Astrocyte of the cerebellum (primary cell): ENCODE results near the gene THADA.
"Not testable (repeated sequence)": the region's sequence is repeated elsewhere in the genome, so short reads cannot be mapped to it uniquely, and the experiment has no call there.

Experiments used
- DNase-seq: peaks from one replicate; pipeline ENCODE4 v3.0.0-alpha.2; 2011; ENCODE audit warnings: low read depth
- H3K4me3 ChIP-seq: 2 replicates; pipeline ENCODE4 v1.5.1; 2011; ENCODE audit warnings: mild to moderate bottlenecking, low read depth, low read length, moderate library complexity
- CTCF ChIP-seq: IDR thresholded peaks from 2 replicates; pipeline ENCODE4 v1.5.1; 2012; ENCODE audit warnings: low read length, low read depth, moderate library complexity, mild to moderate bottlenecking; ENCODE audit errors: missing control alignments
- in situ Hi-C: cut with HindIII; loops from 2 replicates; pipeline ENCODE4 v1.10.0; 2017; ENCODE audit warnings: low sequenced_read_pairs

The THADA gene

DNA sequence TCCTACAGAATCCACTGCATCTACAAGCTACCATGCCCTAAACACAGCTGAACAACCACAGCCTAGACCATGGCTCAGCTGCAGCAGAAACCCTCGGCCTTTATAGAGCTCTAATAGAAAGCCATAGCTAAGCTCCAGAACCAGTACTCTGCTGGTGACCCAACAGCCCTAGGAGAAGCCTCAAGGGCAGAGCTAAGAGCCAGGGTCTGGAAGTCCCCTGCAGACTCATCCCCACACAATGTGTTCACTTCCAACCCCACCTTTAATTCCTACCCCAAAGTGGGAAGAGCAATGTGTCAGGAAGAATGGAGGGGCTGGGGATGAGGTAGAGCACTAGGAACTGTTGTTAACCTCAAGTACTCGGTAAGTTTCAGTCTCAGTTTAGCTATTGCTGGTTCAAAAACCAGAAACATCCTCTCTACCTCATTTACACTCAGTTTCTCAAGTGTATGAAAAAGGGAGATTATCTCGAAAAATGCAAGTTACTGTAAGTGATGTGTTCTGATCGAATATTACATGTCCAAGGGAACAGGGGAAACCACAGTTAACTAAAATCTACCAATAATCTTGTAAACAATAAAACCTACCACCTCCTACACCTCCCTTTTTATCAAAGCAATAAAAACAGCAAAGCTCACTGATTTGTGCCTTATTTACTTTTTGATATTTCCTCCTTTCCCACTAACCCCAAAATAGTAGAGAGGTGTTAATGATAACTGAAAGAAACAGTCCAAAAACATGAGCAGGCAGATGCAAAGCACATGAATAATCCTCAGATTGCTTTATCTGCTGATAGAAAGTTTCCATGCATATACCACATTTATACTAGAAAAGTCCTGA is 36.2 kb downstream of the THADA start:
- H3K4me3 ChIP-seq = no peak overlapping the region
- TF ChIP-seq CTCF = no peak
- DNase-seq = no peak
- in situ Hi-C loops = loop anchor here (25.0 kb wide), 1 partner anchor 722 kb away; no protein-coding TSS in a partner anchor

DNA sequence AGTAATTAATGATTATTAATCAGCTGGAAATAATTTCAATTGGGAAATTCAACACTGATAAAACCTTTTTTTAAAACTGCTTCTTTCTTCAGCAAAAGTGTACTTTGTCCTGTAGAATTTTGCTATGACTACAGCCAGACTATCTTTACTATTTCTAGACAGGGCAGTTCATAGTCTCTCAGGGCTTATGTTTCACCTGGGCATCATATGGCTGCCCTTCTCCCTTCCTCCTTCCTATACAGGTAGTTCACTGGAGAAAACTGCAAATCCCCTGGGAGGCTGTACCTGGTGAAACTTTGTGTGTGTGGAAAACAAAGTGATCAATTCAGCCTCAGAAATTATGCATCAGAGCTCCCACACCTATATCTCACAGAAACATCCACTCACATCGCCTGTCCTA is 38.6 kb downstream of the THADA start:
- in situ Hi-C loops = loop anchor here (25.0 kb wide), 1 partner anchor 720 kb away; no protein-coding TSS in a partner anchor
- no peak for TF ChIP-seq CTCF
- no peak overlapping the region for H3K4me3 ChIP-seq
- DNase-seq = no peak

DNA sequence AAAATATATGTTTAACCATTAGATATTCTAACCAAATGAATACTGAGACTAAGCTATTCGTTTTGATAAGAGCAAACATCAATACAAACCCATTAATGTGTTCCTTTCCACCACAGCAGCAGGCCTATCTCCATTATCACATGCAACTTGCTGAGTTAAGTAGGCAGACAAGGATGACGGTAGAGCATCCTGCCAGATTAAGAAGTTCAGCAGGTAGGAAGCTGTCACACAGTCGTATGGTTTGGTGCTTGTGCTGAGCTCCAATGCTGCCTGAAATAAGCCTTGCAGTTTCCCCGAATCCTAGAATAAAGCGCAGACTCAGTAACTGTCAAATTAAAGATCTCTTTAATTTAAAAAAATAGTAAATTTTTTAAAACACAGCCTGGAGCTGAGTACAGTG is 39.6 kb downstream of the THADA start:
- in situ Hi-C loops = loop anchor here (25.0 kb wide), 1 partner anchor 719 kb away; no protein-coding TSS in a partner anchor
- no peak for DNase-seq
- TF ChIP-seq CTCF = no peak
- no peak overlapping the region for H3K4me3 ChIP-seq

- in situ Hi-C loops = loop anchor here (25.0 kb wide), 1 partner anchor 716 kb away; no protein-coding TSS in a partner anchor
- no peak for DNase-seq
- no peak for TF ChIP-seq CTCF
- no peak overlapping the region for H3K4me3 ChIP-seq
Observed at GRCh38 chr2:43553341-43553855, 42.4 kb downstream of the THADA start.

DNA sequence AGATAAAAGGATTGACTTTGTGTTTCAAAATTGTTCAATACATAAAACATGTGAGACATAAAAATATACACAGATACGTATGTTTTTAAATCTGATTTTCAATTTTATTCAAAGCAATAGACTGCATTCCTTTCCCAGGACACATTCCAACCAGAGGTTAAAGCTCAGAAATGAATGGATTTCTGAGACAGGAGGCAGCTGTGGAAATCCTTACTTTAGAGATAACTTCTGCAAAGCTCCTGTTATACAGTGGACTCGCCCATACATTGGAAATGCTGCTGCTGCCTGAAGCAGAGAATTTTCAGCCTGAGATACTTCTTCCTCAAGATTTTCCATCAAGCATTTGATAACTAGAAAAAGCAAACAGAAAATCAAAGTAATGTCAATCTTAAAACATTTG is 43.8 kb downstream of the THADA start:
- H3K4me3 ChIP-seq = no peak overlapping the region
- in situ Hi-C loops = loop anchor here (25.0 kb wide), 1 partner anchor 715 kb away; no protein-coding TSS in a partner anchor
- TF ChIP-seq CTCF = no peak
- no peak for DNase-seq

GRCh38 chr2:43548381-43548780 is 47.5 kb downstream of the THADA start:
- in situ Hi-C loops = loop anchor here (10.0 kb wide), 1 partner anchor 324 kb away; the partner anchor contains the start of gene ZFP36L2
- not testable (repeated sequence) for H3K4me3 ChIP-seq, DNase-seq
